Measurements from ENCODE around the gene ZNF213.

GRCh38 chr16:3188925-3189825, 54.3 kb downstream of the ZNF213 start:
- TF ChIP-seq, protein P1, sequence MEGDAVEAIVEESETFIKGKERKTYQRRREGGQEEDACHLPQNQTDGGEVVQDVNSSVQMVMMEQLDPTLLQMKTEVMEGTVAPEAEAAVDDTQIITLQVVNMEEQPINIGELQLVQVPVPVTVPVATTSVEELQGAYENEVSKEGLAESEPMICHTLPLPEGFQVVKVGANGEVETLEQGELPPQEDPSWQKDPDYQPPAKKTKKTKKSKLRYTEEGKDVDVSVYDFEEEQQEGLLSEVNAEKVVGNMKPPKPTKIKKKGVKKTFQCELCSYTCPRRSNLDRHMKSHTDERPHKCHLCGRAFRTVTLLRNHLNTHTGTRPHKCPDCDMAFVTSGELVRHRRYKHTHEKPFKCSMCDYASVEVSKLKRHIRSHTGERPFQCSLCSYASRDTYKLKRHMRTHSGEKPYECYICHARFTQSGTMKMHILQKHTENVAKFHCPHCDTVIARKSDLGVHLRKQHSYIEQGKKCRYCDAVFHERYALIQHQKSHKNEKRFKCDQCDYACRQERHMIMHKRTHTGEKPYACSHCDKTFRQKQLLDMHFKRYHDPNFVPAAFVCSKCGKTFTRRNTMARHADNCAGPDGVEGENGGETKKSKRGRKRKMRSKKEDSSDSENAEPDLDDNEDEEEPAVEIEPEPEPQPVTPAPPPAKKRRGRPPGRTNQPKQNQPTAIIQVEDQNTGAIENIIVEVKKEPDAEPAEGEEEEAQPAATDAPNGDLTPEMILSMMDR (IDR thresholded peaks at IDR 0.05; ENCODE audit: poor library complexity, severe bottlenecking): no peak
- TF ChIP-seq, protein P2, sequence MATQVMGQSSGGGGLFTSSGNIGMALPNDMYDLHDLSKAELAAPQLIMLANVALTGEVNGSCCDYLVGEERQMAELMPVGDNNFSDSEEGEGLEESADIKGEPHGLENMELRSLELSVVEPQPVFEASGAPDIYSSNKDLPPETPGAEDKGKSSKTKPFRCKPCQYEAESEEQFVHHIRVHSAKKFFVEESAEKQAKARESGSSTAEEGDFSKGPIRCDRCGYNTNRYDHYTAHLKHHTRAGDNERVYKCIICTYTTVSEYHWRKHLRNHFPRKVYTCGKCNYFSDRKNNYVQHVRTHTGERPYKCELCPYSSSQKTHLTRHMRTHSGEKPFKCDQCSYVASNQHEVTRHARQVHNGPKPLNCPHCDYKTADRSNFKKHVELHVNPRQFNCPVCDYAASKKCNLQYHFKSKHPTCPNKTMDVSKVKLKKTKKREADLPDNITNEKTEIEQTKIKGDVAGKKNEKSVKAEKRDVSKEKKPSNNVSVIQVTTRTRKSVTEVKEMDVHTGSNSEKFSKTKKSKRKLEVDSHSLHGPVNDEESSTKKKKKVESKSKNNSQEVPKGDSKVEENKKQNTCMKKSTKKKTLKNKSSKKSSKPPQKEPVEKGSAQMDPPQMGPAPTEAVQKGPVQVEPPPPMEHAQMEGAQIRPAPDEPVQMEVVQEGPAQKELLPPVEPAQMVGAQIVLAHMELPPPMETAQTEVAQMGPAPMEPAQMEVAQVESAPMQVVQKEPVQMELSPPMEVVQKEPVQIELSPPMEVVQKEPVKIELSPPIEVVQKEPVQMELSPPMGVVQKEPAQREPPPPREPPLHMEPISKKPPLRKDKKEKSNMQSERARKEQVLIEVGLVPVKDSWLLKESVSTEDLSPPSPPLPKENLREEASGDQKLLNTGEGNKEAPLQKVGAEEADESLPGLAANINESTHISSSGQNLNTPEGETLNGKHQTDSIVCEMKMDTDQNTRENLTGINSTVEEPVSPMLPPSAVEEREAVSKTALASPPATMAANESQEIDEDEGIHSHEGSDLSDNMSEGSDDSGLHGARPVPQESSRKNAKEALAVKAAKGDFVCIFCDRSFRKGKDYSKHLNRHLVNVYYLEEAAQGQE (IDR thresholded peaks at IDR 0.05; ENCODE audit: borderline replicate concordance): no peak
- peak; percentile 69 for TF ChIP-seq MXI1 (conservative IDR thresholded peaks at IDR 0.05; ENCODE audit: poor library complexity, severe bottlenecking)
- TF ChIP-seq POLR2AphosphoS5 (IDR thresholded peaks at IDR 0.05): no peak
- no peak for TF ChIP-seq EZH2 (IDR thresholded peaks at IDR 0.05; ENCODE audit: borderline replicate concordance, insufficient read depth, low read length, poor library complexity, severe bottlenecking)
